DND-41 (cell line): Measurements from ENCODE around the gene SLC4A2.

Experiments
- ATAC-seq: fragments of 200-7000 bp; cut with Tn5 transposase; 3 replicates; pipeline ENCODE4 v1.9.1; 2021; ENCODE audit warnings: low read depth; ENCODE audit not compliant: insufficient read depth
- DNase-seq: peaks from one replicate; pipeline ENCODE4 v3.0.0-alpha.2; 2020
- H2AFZ ChIP-seq: 2 replicates; pipeline ENCODE4 v1.6.0; 2012; ENCODE audit warnings: low read depth, low read length
- H3K27ac ChIP-seq: 2 replicates; pipeline ENCODE4 v1.5.1; 2012; ENCODE audit warnings: low read length, inconsistent platforms
- H3K27me3 ChIP-seq: fragments of 200-600 bp; sonication (generic); 2 replicates; pipeline ENCODE4 v1.6.0; 2012; ENCODE audit warnings: low read length, mild to moderate bottlenecking, inconsistent platforms; ENCODE audit not compliant: insufficient read depth, poor library complexity
- H3K36me3 ChIP-seq: 2 replicates; pipeline ENCODE4 v1.5.1; 2012; ENCODE audit warnings: low read length, inconsistent platforms; ENCODE audit not compliant: insufficient read depth
- H3K4me1 ChIP-seq: 2 replicates; pipeline ENCODE4 v1.5.1; 2012; ENCODE audit warnings: mild to moderate bottlenecking, low read length; ENCODE audit not compliant: insufficient read depth
- H3K4me2 ChIP-seq: 2 replicates; pipeline ENCODE4 v1.6.0; 2012; ENCODE audit warnings: mild to moderate bottlenecking, moderate library complexity, low read length, inconsistent platforms; ENCODE audit not compliant: insufficient read depth
- H3K4me3 ChIP-seq, 2 experiments: fragments of 200-600 bp in 1 of 2; shearing (Covaris generic) in 1 of 2; 2 replicates each; pipeline ENCODE4 v1.5.1; 2012 to 2016; ENCODE audit warnings: inconsistent platforms in 2 of 2, low read length in 2 of 2, mild to moderate bottlenecking in 2 of 2, low read depth in 1 of 2, moderate library complexity in 1 of 2
- H3K79me2 ChIP-seq: 2 replicates; pipeline ENCODE4 v1.6.0; 2012; ENCODE audit warnings: low read length, inconsistent platforms; ENCODE audit not compliant: insufficient read depth
- H3K9ac ChIP-seq: 2 replicates; pipeline ENCODE4 v1.6.0; 2012; ENCODE audit warnings: low read depth, mild to moderate bottlenecking, inconsistent platforms, low read length, moderate library complexity
- H3K9me3 ChIP-seq: 2 replicates; pipeline ENCODE4 v1.5.1; 2012; ENCODE audit warnings: low read length, moderate library complexity, mild to moderate bottlenecking, inconsistent platforms; ENCODE audit not compliant: insufficient read depth, severe bottlenecking
- H4K20me1 ChIP-seq: 2 replicates; pipeline ENCODE4 v1.6.0; 2012; ENCODE audit warnings: low read length; ENCODE audit not compliant: insufficient read depth
- EZH2 ChIP-seq: IDR thresholded peaks from 3 replicates; pipeline ENCODE4 v1.6.1; 2012; ENCODE audit warnings: borderline replicate concordance, low read depth, mild to moderate bottlenecking, moderate library complexity, low read length, inconsistent platforms; ENCODE audit not compliant: severe bottlenecking
- TF ChIP-seq, protein P1 (sequence below): IDR thresholded peaks from 2 replicates; pipeline ENCODE4 v1.5.1; 2012; ENCODE audit warnings: borderline replicate concordance, low read length, moderate library complexity, mild to moderate bottlenecking; ENCODE audit not compliant: poor library complexity, severe bottlenecking; ENCODE audit errors: extremely low read depth

The SLC4A2 gene

GRCh38 chr7:151056666-151057505 is 2.5 kb upstream of the SLC4A2 start:
- Histone ChIP-seq H3K4me3 (peak overlapping the region; percentile 62 to 85), H3K27me3 (no peaks in the 10 kb centered on the region), H3K9me3 (no peaks in the 10 kb centered on the region), H3K9ac (peak overlapping the region; percentile 68), H3K4me2 (peak overlapping the region; percentile 96), H3K27ac (peak overlapping the region; percentile 92), H3K36me3 (peaks cover 10% of the 10 kb centered on the region), H3K79me2 (peaks cover 30% of the 10 kb centered on the region), H4K20me1 (peaks cover 29% of the 10 kb centered on the region), H2AFZ (peak overlapping the region; percentile 85), H3K4me1 (peaks cover 53% of the 10 kb centered on the region)
- DNase-seq (no peak), ATAC-seq (no peak)
- TF ChIP-seq EZH2 = no peak
- TF ChIP-seq, protein P1, sequence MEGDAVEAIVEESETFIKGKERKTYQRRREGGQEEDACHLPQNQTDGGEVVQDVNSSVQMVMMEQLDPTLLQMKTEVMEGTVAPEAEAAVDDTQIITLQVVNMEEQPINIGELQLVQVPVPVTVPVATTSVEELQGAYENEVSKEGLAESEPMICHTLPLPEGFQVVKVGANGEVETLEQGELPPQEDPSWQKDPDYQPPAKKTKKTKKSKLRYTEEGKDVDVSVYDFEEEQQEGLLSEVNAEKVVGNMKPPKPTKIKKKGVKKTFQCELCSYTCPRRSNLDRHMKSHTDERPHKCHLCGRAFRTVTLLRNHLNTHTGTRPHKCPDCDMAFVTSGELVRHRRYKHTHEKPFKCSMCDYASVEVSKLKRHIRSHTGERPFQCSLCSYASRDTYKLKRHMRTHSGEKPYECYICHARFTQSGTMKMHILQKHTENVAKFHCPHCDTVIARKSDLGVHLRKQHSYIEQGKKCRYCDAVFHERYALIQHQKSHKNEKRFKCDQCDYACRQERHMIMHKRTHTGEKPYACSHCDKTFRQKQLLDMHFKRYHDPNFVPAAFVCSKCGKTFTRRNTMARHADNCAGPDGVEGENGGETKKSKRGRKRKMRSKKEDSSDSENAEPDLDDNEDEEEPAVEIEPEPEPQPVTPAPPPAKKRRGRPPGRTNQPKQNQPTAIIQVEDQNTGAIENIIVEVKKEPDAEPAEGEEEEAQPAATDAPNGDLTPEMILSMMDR = no peak

- Histone ChIP-seq H3K9me3 (no peaks in the 10 kb centered on the region), H3K79me2 (peaks cover 36% of the 10 kb centered on the region), H4K20me1 (peaks cover 29% of the 10 kb centered on the region), H3K9ac (peak within 1 kb of the TSS; percentile 68), H3K27me3 (no peaks in the 10 kb centered on the region), H3K27ac (peak within 1 kb of the TSS; percentile 92), H3K4me2 (peak within 1 kb of the TSS; percentile 96), H3K4me3 (peak within 1 kb of the TSS; percentile 84 to 85), H3K4me1 (peaks cover 53% of the 10 kb centered on the region), H3K36me3 (peaks cover 16% of the 10 kb centered on the region), H2AFZ (peak within 1 kb of the TSS; percentile 92)
- ATAC-seq (peak; percentile 20), DNase-seq (no peak)
- TF ChIP-seq EZH2 = no peak
- TF ChIP-seq, protein P1 = no peak
These were observed 1.8 kb upstream of the SLC4A2 start, which contains the start of gene CDK5 for GRCh38 chr7:151057506-151057988. CDK5 (minus strand) TSS chr7:151057897; CDS start chr7:151057848, 49 bp downstream.

- Histone ChIP-seq H3K27me3 (no peaks in the 10 kb centered on the region), H3K9ac (peak overlapping the region; percentile 68)
- no peak for TF ChIP-seq EZH2
- TF ChIP-seq, protein P1 = no peak
These were observed 1.2 kb upstream of the SLC4A2 start for GRCh38 chr7:151057989-151058780.

More at GRCh38 chr7:151057989-151058780, 1.2 kb upstream of the SLC4A2 start:
- Histone ChIP-seq H3K27ac (peak overlapping the region; percentile 92), H3K4me2 (peak overlapping the region; percentile 96), H3K9me3 (no peaks in the 10 kb centered on the region), H3K79me2 (peaks cover 37% of the 10 kb centered on the region), H3K4me1 (peaks cover 55% of the 10 kb centered on the region), H3K36me3 (peaks cover 15% of the 10 kb centered on the region), H3K4me3 (peak overlapping the region; percentile 84 to 85), H4K20me1 (peaks cover 27% of the 10 kb centered on the region), H2AFZ (peak overlapping the region; percentile 92)
- ATAC-seq (peak; percentile 90), DNase-seq (peak; percentile 99)
